Lower lobe of right lung (tissue), 2 donors: ENCODE data around the gene TRPV6. TPM values are rescaled to one million over a fixed set of nuclear protein-coding genes. Genes with fewer than 3 reads are reported as not detected.

Experiments
- ATAC-seq, 2 donors: fragments of 200-7000 bp; cut with Tn5 transposase; one replicate each; pipeline ENCODE4 v1.9.1; 2020 to 2022; ENCODE audit warnings: mild to moderate bottlenecking in 2 of 2, moderate library complexity in 2 of 2
- DNase-seq: peaks from one replicate; pipeline ENCODE4 v3.0.0-alpha.2; 2020
- H3K27ac ChIP-seq: fragments of 200-600 bp; one replicate; pipeline ENCODE4 v1.8.0; 2022
- H3K27me3 ChIP-seq: fragments of 200-600 bp; one replicate; pipeline ENCODE4 v1.8.0; 2022; ENCODE audit warnings: low read depth
- H3K36me3 ChIP-seq: fragments of 200-600 bp; one replicate; pipeline ENCODE4 v1.8.0; 2022; ENCODE audit warnings: mild to moderate bottlenecking
- H3K4me1 ChIP-seq: fragments of 200-600 bp; one replicate; pipeline ENCODE4 v1.8.0; 2022
- H3K4me3 ChIP-seq: fragments of 200-600 bp; one replicate; pipeline ENCODE4 v1.8.0; 2022; ENCODE audit warnings: mild to moderate bottlenecking
- H3K9me3 ChIP-seq: fragments of 200-600 bp; one replicate; pipeline ENCODE4 v1.8.0; 2022
- intact Hi-C: fragments of 100-400 bp; cut with DNase I; formaldehyde crosslinking; loops from one replicate; pipeline ENCODE4 v1.11.0; 2022
- total RNA-seq: library from RNA; stranded (reverse); fragmentation: NEBNext Ultra II Directional; extraction: Animal tissue kit (Norgen Biotek cat#: 25700); gene quantifications from one replicate; pipeline ENCODE4 v1.2.1, GENCODE V29; 2021
- TF ChIP-seq, protein P1 (sequence below): fragments of 200-600 bp; IDR thresholded peaks from one replicate; pipeline ENCODE4 v1.8.0; 2022; ENCODE audit warnings: antibody characterized with exemption, mild to moderate bottlenecking
- donor health status: DM: no; HTN: yes; CAD: no; lungs with severe emphysema.

TRPV6 gene
- total RNA-seq, 1 donor from 2014 or later, result 0.21 TPM

DNA sequence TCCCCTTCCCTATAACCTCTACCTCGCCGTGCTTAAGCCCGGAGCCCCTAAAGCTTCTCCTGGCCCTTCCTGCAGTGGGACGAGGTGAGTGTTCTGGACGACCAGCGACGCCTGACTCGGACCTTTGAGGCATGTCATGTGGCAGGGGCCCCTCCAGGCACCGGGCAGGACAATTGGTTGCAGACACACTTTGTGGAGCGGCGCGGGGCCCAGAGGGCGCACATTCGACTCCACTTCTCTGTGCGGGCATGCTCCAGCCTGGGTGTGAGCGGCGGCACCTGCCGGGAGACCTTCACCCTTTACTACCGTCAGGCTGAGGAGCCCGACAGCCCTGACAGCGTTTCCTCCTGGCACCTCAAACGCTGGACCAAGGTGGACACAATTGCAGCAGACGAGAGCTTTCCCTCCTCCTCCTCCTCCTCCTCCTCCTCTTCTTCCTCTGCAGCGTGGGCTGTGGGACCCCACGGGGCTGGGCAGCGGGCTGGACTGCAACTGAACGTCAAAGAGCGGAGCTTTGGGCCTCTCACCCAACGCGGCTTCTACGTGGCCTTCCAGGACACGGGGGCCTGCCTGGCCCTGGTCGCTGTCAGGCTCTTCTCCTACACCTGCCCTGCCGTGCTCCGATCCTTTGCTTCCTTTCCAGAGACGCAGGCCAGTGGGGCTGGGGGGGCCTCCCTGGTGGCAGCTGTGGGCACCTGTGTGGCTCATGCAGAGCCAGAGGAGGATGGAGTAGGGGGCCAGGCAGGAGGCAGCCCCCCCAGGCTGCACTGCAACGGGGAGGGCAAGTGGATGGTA lies 21.5 kb downstream of the TRPV6 start:
- DNase-seq (no peak), ATAC-seq (no peak)
- H3K9me3 ChIP-seq, result no peaks in the 10 kb centered on the region
- H3K4me1 ChIP-seq, result no peaks in the 10 kb centered on the region
- intact Hi-C loops, result no loop called here
- no peak overlapping the region for H3K27ac ChIP-seq
- peaks cover 5% of the 10 kb centered on the region for H3K36me3 ChIP-seq
- no peaks in the 10 kb centered on the region for H3K27me3 ChIP-seq
- TF ChIP-seq, protein P1, sequence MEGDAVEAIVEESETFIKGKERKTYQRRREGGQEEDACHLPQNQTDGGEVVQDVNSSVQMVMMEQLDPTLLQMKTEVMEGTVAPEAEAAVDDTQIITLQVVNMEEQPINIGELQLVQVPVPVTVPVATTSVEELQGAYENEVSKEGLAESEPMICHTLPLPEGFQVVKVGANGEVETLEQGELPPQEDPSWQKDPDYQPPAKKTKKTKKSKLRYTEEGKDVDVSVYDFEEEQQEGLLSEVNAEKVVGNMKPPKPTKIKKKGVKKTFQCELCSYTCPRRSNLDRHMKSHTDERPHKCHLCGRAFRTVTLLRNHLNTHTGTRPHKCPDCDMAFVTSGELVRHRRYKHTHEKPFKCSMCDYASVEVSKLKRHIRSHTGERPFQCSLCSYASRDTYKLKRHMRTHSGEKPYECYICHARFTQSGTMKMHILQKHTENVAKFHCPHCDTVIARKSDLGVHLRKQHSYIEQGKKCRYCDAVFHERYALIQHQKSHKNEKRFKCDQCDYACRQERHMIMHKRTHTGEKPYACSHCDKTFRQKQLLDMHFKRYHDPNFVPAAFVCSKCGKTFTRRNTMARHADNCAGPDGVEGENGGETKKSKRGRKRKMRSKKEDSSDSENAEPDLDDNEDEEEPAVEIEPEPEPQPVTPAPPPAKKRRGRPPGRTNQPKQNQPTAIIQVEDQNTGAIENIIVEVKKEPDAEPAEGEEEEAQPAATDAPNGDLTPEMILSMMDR, result no peak
- H3K4me3 ChIP-seq, result no peak overlapping the region

- H3K4me3 ChIP-seq, result no peak overlapping the region
- no peak for ATAC-seq
- H3K4me1 ChIP-seq, result no peaks in the 10 kb centered on the region
- DNase-seq, result no peak
- H3K9me3 ChIP-seq, result no peaks in the 10 kb centered on the region
- peaks cover 5% of the 10 kb centered on the region for H3K36me3 ChIP-seq
- no peak overlapping the region for H3K27ac ChIP-seq
- H3K27me3 ChIP-seq, result no peaks in the 10 kb centered on the region
- intact Hi-C loops, result no loop called here
- TF ChIP-seq, protein P1, result no peak
Measured at GRCh38 chr7:142862786-142863400, 22.7 kb downstream of the TRPV6 start.

GRCh38 chr7:142862351-142862750 lies 23.2 kb downstream of the TRPV6 start:
- intact Hi-C loops, result no loop called here
- Histone ChIP-seq H3K27ac (no peak overlapping the region), H3K4me3 (no peak overlapping the region), H3K9me3 (no peaks in the 10 kb centered on the region), H3K4me1 (no peaks in the 10 kb centered on the region), H3K27me3 (no peaks in the 10 kb centered on the region), H3K36me3 (peaks cover 5% of the 10 kb centered on the region)
- no peak for DNase-seq
- ATAC-seq, result no peak
- TF ChIP-seq, protein P1, result no peak

DNA sequence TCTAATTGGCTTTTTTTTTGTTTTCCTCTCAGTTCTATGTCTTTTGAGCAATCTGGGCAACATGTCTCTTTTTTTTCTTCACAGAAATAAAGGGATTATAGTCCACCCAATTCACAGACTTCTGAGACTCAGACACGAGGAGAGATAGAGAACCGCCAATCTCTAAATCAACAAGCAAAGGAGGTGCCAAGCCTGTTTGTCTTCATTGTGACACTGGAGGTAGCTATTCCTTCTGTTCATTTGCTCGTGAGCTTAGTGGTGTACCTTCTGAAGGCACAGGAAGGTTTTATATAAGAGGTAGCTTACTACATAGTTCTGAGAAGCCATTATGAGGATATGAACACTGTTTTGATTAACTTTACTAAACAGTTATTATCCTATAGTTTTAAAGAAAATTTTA lies 24.6 kb downstream of the TRPV6 start:
- H3K27ac ChIP-seq, result no peak overlapping the region
- ATAC-seq, result no peak
- peaks cover 5% of the 10 kb centered on the region for H3K36me3 ChIP-seq
- intact Hi-C loops, result no loop called here
- peaks cover 5% of the 10 kb centered on the region for H3K4me1 ChIP-seq
- H3K9me3 ChIP-seq, result no peaks in the 10 kb centered on the region
- TF ChIP-seq, protein P1, result no peak
- H3K4me3 ChIP-seq, result no peak overlapping the region
- no peaks in the 10 kb centered on the region for H3K27me3 ChIP-seq
- no peak for DNase-seq

- TF ChIP-seq, protein P1, result no peak
- intact Hi-C loops, result no loop called here
- no peak for DNase-seq
Measured at GRCh38 chr7:142859829-142860228, 25.7 kb downstream of the TRPV6 start.

More at GRCh38 chr7:142859829-142860228, 25.7 kb downstream of the TRPV6 start:
- Histone ChIP-seq H3K36me3 (peaks cover 5% of the 10 kb centered on the region), H3K27ac (no peak overlapping the region), H3K4me1 (peaks cover 15% of the 10 kb centered on the region), H3K27me3 (peaks cover 3% of the 10 kb centered on the region), H3K4me3 (no peak overlapping the region), H3K9me3 (no peaks in the 10 kb centered on the region)
- ATAC-seq, result no peak
